Panc1 (cell line): ENCODE measurements around the gene PARP9. TPM values are rescaled to one million over a fixed set of nuclear protein-coding genes. Genes with fewer than 3 reads are reported as not detected.

ENCODE experiments used
- ATAC-seq: fragments of 200-7000 bp; cut with Tn5 transposase; 2 replicates; pipeline ENCODE4 v1.9.1; 2020; ENCODE audit warnings: mild to moderate bottlenecking, moderate library complexity
- BruUV-seq: library from RNA; stranded (reverse); fragments of 400-500 nt; replicated peaks from 2 replicates; lab custom pipeline; 2021; lab: Mats Ljungman, UMichigan
- CTCF ChIA-PET: fragments of 300-600 bp; sonication (Branson Sonifier 250); formaldehyde crosslinking; loops from one replicate; lab custom pipeline; 2022; ENCODE audit warnings: antibody characterized with exemption; lab: Charles Lee
- POLR2A ChIA-PET: fragments of 300-600 bp; sonication (Branson Sonifier 250); formaldehyde crosslinking; loops from one replicate; lab custom pipeline; 2022; ENCODE audit warnings: antibody characterized with exemption; lab: Charles Lee
- DNase-seq: peaks from one replicate; pipeline ENCODE4 v3.0.0-alpha.2; 2010; ENCODE audit warnings: low read depth, low spot score
- H3K27ac ChIP-seq: 2 replicates; pipeline ENCODE4 v1.5.1; 2011; ENCODE audit warnings: mild to moderate bottlenecking, low read length, inconsistent platforms
- H3K27me3 ChIP-seq: fragments of 200-500 bp; sonication (Bioruptor generic); 2 replicates; pipeline ENCODE4 v1.6.0; 2014; ENCODE audit warnings: low read length, inconsistent platforms; ENCODE audit not compliant: control insufficient read depth, insufficient read depth
- H3K36me3 ChIP-seq: fragments of 200-500 bp; sonication (Bioruptor generic); 2 replicates; pipeline ENCODE4 v1.5.1; 2014; ENCODE audit warnings: inconsistent platforms, mild to moderate bottlenecking, low read length, moderate library complexity; ENCODE audit not compliant: control insufficient read depth, insufficient read depth
- H3K4me1 ChIP-seq: 2 replicates; pipeline ENCODE4 v1.5.1; 2011; ENCODE audit warnings: inconsistent platforms, mild to moderate bottlenecking, low read length, moderate library complexity; ENCODE audit not compliant: control insufficient read depth, insufficient read depth
- H3K4me3 ChIP-seq, 2 experiments: 2 replicates each; pipeline ENCODE4 v1.5.1; 2011 to 2012; ENCODE audit warnings: low read depth in 2 of 2, low read length in 2 of 2, mild to moderate bottlenecking in 2 of 2, inconsistent platforms in 1 of 2, moderate library complexity in 1 of 2
- H3K9me3 ChIP-seq: fragments of 200-500 bp; sonication (Bioruptor generic); 2 replicates; pipeline ENCODE4 v1.5.1; 2014; ENCODE audit warnings: low read depth, mild to moderate bottlenecking, inconsistent platforms, low read length, moderate library complexity; ENCODE audit not compliant: control insufficient read depth, insufficient read depth
- POLR2AphosphoS5 ChIP-seq: IDR thresholded peaks from 2 replicates; pipeline ENCODE4 v1.6.1; 2012; ENCODE audit warnings: mild to moderate bottlenecking, low read depth, low read length, moderate library complexity
- SIN3A ChIP-seq: IDR thresholded peaks from 2 replicates; pipeline ENCODE4 v1.6.1; 2012; ENCODE audit warnings: low read depth, mild to moderate bottlenecking, low read length, moderate library complexity, borderline replicate concordance; ENCODE audit not compliant: insufficient read depth
- TCF7L2 ChIP-seq: IDR thresholded peaks from 2 replicates; pipeline ENCODE4 v1.6.1; 2011; ENCODE audit warnings: mild to moderate bottlenecking, low read depth, low read length, inconsistent platforms
- in situ Hi-C: cut with HindIII; loops from 2 replicates; pipeline ENCODE4 v1.10.0; 2016; ENCODE audit warnings: low sequenced_read_pairs, low pct_unique_long_range_greater_than_20kb
- intact Hi-C: fragments of 100-400 bp; cut with micrococcal nuclease; formaldehyde crosslinking; loops from one replicate; pipeline ENCODE4 v1.10.0; 2022; ENCODE audit not compliant: unreplicated experiment
- total RNA-seq: library from RNA; stranded (reverse); gene quantifications from one replicate; pipeline ENCODE4 v1.2.1, GENCODE V29; 2021; ENCODE audit not compliant: unreplicated experiment
- TF ChIP-seq, protein P1 (sequence below), 2 experiments: IDR thresholded peaks; 2 replicates each; pipeline ENCODE4 v1.6.1; 2011 to 2012; ENCODE audit warnings: low read depth in 2 of 2, control low read depth in 1 of 2, low read length in 1 of 2, mild to moderate bottlenecking in 1 of 2, moderate library complexity in 1 of 2; ENCODE audit not compliant: insufficient read depth in 1 of 2
- TF ChIP-seq, protein P2 (sequence below): fragments of 450-650 bp; IDR thresholded peaks from 2 replicates; pipeline ENCODE4 v1.5.1; 2017; ENCODE audit warnings: mild to moderate bottlenecking

PARP9 gene
- total RNA-seq, 1 experiment from 2014 or later: 14.5 TPM

DNA sequence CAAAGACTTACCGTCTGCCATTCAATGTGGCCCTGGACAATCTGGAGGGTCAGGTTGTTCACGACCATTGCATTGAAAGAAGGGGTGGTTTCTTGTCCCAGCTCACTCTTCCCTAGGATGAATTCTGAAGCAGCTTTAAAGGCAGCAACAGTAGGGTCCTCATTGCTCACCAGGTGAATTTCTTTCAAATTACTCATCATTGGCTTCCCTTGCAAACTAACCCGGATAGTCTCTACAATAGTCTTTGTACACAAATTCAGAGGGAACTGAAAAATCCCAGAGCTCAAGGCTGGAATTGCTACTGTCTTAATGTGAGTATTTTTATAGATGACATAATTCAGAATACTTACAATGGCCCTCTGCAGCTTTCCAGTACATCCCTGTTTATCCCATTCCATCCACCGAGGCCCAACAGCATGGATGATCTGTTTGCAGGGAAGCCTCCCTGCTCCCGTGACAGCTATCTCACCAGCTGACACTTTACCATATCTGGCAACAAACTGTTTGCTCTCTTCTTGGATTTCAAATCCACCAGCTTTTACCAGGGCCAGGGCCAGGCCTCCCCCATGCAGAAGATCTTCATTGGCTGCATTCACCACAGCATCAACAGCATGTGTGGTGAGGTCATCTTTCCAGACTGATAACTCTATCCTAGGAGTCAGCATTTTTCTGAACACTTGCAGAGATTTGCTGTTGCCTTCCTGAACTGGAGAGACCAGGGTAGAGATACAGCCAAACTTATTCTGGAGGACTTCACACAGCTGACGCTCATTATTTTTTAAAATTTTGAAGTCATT is 8.6 kb downstream of the PARP9 start:
- Histone ChIP-seq H3K27ac (no peak overlapping the region), H3K27me3 (no peaks in the 10 kb centered on the region), H3K9me3 (no peaks in the 10 kb centered on the region), H3K4me1 (no peaks in the 10 kb centered on the region), H3K36me3 (no peaks in the 10 kb centered on the region), H3K4me3 (no peak overlapping the region)
- intact Hi-C loops: no loop called here
- CTCF ChIA-PET: no interaction called here
- ATAC-seq (no peak), DNase-seq (no peak)
- no TSS peak for BruUV-seq
- POLR2A ChIA-PET: interaction anchor here (0.6 kb wide), 1 partner anchor 234 kb away, joined by 3 read pairs; no protein-coding TSS in a partner anchor
- in situ Hi-C loops: no loop called here
- no peak for TF ChIP-seq POLR2AphosphoS5

DNA sequence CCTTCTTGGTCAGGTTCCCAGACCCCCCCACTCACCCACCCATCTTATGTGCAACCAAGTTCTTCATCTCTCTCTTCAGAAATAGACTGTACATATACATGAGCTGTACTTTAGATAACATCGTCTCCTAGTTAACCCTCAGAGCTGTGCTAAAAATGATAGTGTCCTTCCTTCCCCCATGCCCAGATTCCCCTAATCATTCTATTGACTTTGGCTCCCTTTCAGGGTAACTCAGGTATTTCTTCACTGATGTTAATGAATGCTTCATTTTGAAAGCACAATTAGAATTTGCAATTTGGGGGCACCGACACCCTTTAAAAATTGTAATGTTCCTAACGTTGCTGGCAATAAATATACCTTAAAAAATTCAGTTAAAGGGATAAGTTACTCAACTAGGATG is 10.9 kb downstream of the PARP9 start:
- Histone ChIP-seq H3K4me3 (no peak overlapping the region), H3K27ac (no peak overlapping the region), H3K9me3 (no peaks in the 10 kb centered on the region), H3K36me3 (no peaks in the 10 kb centered on the region), H3K4me1 (no peaks in the 10 kb centered on the region), H3K27me3 (no peaks in the 10 kb centered on the region)
- in situ Hi-C loops: no loop called here
- no peak for DNase-seq
- TF ChIP-seq SIN3A: no peak
- no peak for TF ChIP-seq TCF7L2
- TF ChIP-seq POLR2AphosphoS5: no peak
- TF ChIP-seq, protein P1, sequence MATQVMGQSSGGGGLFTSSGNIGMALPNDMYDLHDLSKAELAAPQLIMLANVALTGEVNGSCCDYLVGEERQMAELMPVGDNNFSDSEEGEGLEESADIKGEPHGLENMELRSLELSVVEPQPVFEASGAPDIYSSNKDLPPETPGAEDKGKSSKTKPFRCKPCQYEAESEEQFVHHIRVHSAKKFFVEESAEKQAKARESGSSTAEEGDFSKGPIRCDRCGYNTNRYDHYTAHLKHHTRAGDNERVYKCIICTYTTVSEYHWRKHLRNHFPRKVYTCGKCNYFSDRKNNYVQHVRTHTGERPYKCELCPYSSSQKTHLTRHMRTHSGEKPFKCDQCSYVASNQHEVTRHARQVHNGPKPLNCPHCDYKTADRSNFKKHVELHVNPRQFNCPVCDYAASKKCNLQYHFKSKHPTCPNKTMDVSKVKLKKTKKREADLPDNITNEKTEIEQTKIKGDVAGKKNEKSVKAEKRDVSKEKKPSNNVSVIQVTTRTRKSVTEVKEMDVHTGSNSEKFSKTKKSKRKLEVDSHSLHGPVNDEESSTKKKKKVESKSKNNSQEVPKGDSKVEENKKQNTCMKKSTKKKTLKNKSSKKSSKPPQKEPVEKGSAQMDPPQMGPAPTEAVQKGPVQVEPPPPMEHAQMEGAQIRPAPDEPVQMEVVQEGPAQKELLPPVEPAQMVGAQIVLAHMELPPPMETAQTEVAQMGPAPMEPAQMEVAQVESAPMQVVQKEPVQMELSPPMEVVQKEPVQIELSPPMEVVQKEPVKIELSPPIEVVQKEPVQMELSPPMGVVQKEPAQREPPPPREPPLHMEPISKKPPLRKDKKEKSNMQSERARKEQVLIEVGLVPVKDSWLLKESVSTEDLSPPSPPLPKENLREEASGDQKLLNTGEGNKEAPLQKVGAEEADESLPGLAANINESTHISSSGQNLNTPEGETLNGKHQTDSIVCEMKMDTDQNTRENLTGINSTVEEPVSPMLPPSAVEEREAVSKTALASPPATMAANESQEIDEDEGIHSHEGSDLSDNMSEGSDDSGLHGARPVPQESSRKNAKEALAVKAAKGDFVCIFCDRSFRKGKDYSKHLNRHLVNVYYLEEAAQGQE (IDR thresholded peaks at IDR 0.05; ENCODE audit: insufficient read depth in 1 of 2, low read depth in 2 of 2, low read length in 1 of 2): no peak
- TF ChIP-seq, protein P2, sequence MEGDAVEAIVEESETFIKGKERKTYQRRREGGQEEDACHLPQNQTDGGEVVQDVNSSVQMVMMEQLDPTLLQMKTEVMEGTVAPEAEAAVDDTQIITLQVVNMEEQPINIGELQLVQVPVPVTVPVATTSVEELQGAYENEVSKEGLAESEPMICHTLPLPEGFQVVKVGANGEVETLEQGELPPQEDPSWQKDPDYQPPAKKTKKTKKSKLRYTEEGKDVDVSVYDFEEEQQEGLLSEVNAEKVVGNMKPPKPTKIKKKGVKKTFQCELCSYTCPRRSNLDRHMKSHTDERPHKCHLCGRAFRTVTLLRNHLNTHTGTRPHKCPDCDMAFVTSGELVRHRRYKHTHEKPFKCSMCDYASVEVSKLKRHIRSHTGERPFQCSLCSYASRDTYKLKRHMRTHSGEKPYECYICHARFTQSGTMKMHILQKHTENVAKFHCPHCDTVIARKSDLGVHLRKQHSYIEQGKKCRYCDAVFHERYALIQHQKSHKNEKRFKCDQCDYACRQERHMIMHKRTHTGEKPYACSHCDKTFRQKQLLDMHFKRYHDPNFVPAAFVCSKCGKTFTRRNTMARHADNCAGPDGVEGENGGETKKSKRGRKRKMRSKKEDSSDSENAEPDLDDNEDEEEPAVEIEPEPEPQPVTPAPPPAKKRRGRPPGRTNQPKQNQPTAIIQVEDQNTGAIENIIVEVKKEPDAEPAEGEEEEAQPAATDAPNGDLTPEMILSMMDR: no peak
- ATAC-seq: no peak
- POLR2A ChIA-PET: no interaction called here
- BruUV-seq: no TSS peak
- CTCF ChIA-PET: no interaction called here
- intact Hi-C loops: no loop called here

DNA sequence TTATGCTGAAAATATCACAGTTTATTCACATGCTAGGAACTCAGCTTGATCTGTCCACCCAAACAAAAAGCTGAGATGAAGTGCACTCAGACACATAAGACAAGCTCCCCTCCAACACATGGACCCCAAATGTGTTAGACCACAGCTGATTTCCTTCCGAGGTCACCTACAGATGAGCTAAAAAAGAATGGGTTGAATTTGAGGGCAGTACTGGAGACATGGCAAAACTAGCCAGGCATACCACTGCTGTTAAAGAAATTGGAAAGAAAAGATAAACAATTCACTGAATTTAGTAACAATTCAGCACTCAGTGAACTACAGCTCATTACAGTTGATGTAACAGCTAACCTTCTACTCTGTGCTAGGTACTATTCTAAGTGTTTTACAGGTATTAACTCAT is 15.5 kb downstream of the PARP9 start:
- H3K9me3 ChIP-seq: no peaks in the 10 kb centered on the region
- ChIA-PET CTCF (no interaction called here), POLR2A (no interaction called here)
- no peak overlapping the region for H3K4me3 ChIP-seq
- H3K4me1 ChIP-seq: no peaks in the 10 kb centered on the region
- TF ChIP-seq SIN3A (no peak), POLR2AphosphoS5 (no peak), TCF7L2 (no peak)
- TF ChIP-seq, protein P2: no peak
- TF ChIP-seq, protein P1 (IDR thresholded peaks at IDR 0.05; ENCODE audit: insufficient read depth in 1 of 2, low read depth in 2 of 2, low read length in 1 of 2): no peak
- in situ Hi-C loops (no loop called here), intact Hi-C loops (no loop called here)
- ATAC-seq (no peak), DNase-seq (no peak)
- H3K27ac ChIP-seq: no peak overlapping the region
- no peaks in the 10 kb centered on the region for H3K27me3 ChIP-seq
- no TSS peak for BruUV-seq
- no peaks in the 10 kb centered on the region for H3K36me3 ChIP-seq
